A549 (cell line): ENCODE results near the gene PPP6R1.

Experiments
- CBX8 ChIP-seq: fragments of 200-600 bp; sonication (generic); IDR thresholded peaks from 2 replicates; pipeline ENCODE4 v1.6.1; 2016
- CEBPB ChIP-seq, 2 experiments: fragments of >200 bp in 1 of 2; sonication (Bioruptor Twin) in 1 of 2; formaldehyde crosslinking in 1 of 2; IDR thresholded peaks; 2 replicates each; pipeline ENCODE4 v1.6.1; 2012 to 2016
- KDM1A ChIP-seq: fragments of 200-600 bp; sonication (generic); IDR thresholded peaks from 2 replicates; pipeline ENCODE4 v1.6.1; 2016; ENCODE audit warnings: low read depth, mild to moderate bottlenecking
- PHF8 ChIP-seq: fragments of 200-600 bp; sonication (generic); IDR thresholded peaks from 2 replicates; pipeline ENCODE4 v1.6.1; 2016; ENCODE audit warnings: low read depth, mild to moderate bottlenecking, antibody characterized with exemption, moderate library complexity, borderline replicate concordance
- POLR2A ChIP-seq: IDR thresholded peaks from 2 replicates; pipeline ENCODE4 v1.6.1; 2012; ENCODE audit warnings: mild to moderate bottlenecking, low read length
- POLR2AphosphoS2 ChIP-seq: conservative IDR thresholded peaks from 2 replicates; pipeline ENCODE4 v1.6.1; 2012; ENCODE audit warnings: low read length, improper control_type of control experiment, inconsistent platforms
- ZNF302 ChIP-seq: fragments of 250-450 bp; sonication (Bioruptor Pico); IDR thresholded peaks from 2 replicates; pipeline ENCODE4 v1.9.0; 2021; ENCODE audit warnings: inconsistent platforms, mild to moderate bottlenecking, moderate library complexity
- TF ChIP-seq, protein P1 (sequence below): fragments of >200 bp; sonication (Bioruptor Twin); formaldehyde crosslinking; IDR thresholded peaks from 3 replicates; pipeline ENCODE4 v1.5.1; 2016
- TF ChIP-seq, protein P2 (sequence below): fragments of 250-450 bp; sonication (Bioruptor Pico); IDR thresholded peaks from 2 replicates; pipeline ENCODE4 v1.5.0; 2021; ENCODE audit warnings: mild to moderate bottlenecking, moderate library complexity, borderline replicate concordance
- TF ChIP-seq, protein P3 (sequence below): fragments of 150-350 bp; IDR thresholded peaks from 2 replicates; pipeline ENCODE4 v1.6.1; 2014; ENCODE audit warnings: low read depth, mild to moderate bottlenecking, low read length
- TF ChIP-seq, protein P4 (sequence below): fragments of 200-600 bp; sonication (generic); IDR thresholded peaks from 2 replicates; pipeline ENCODE4 v1.6.1; 2016; ENCODE audit warnings: antibody characterized with exemption, mild to moderate bottlenecking, moderate library complexity
- TF ChIP-seq, protein P5 (sequence below): IDR thresholded peaks from 2 replicates; pipeline ENCODE4 v1.6.1; 2012

DNA sequence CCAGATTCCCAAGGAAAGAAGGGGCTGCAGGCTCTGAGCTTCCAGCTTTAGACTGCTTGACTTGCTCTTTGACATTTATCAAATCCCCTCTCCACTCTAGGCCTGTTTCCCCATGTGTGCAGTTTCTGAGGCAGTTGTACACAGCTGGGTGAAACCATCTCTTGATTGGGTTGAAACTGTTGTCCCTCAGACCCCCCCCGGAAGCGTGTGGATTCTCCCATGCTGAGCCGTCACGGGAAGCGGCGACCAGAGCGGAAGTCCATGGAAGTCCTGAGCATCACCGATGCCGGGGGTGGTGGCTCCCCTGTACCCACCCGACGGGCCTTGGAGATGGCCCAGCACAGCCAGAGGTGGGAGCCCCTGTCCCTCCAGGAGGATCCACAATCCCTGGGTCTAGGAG is 44.7 kb upstream of the PPP6R1 start:
- no peak for TF ChIP-seq POLR2A
- no peak for TF ChIP-seq POLR2AphosphoS2
- TF ChIP-seq, protein P1, sequence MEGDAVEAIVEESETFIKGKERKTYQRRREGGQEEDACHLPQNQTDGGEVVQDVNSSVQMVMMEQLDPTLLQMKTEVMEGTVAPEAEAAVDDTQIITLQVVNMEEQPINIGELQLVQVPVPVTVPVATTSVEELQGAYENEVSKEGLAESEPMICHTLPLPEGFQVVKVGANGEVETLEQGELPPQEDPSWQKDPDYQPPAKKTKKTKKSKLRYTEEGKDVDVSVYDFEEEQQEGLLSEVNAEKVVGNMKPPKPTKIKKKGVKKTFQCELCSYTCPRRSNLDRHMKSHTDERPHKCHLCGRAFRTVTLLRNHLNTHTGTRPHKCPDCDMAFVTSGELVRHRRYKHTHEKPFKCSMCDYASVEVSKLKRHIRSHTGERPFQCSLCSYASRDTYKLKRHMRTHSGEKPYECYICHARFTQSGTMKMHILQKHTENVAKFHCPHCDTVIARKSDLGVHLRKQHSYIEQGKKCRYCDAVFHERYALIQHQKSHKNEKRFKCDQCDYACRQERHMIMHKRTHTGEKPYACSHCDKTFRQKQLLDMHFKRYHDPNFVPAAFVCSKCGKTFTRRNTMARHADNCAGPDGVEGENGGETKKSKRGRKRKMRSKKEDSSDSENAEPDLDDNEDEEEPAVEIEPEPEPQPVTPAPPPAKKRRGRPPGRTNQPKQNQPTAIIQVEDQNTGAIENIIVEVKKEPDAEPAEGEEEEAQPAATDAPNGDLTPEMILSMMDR = no peak
- no peak for TF ChIP-seq ZNF302 (CRISPR knock-in tag)
- no peak for TF ChIP-seq CEBPB (IDR thresholded peaks at IDR 0.05)
- TF ChIP-seq, protein P2, sequence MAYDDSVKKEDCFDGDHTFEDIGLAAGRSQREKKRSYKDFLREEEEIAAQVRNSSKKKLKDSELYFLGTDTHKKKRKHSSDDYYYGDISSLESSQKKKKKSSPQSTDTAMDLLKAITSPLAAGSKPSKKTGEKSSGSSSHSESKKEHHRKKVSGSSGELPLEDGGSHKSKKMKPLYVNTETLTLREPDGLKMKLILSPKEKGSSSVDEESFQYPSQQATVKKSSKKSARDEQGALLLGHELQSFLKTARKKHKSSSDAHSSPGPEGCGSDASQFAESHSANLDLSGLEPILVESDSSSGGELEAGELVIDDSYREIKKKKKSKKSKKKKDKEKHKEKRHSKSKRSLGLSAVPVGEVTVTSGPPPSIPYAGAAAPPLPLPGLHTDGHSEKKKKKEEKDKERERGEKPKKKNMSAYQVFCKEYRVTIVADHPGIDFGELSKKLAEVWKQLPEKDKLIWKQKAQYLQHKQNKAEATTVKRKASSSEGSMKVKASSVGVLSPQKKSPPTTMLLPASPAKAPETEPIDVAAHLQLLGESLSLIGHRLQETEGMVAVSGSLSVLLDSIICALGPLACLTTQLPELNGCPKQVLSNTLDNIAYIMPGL (CRISPR knock-in tag) = no peak
- no peak for TF ChIP-seq CBX8
- TF ChIP-seq, protein P3, sequence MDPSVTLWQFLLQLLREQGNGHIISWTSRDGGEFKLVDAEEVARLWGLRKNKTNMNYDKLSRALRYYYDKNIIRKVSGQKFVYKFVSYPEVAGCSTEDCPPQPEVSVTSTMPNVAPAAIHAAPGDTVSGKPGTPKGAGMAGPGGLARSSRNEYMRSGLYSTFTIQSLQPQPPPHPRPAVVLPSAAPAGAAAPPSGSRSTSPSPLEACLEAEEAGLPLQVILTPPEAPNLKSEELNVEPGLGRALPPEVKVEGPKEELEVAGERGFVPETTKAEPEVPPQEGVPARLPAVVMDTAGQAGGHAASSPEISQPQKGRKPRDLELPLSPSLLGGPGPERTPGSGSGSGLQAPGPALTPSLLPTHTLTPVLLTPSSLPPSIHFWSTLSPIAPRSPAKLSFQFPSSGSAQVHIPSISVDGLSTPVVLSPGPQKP = no peak
- no peak for TF ChIP-seq KDM1A
- no peak for TF ChIP-seq PHF8
- TF ChIP-seq, protein P4, sequence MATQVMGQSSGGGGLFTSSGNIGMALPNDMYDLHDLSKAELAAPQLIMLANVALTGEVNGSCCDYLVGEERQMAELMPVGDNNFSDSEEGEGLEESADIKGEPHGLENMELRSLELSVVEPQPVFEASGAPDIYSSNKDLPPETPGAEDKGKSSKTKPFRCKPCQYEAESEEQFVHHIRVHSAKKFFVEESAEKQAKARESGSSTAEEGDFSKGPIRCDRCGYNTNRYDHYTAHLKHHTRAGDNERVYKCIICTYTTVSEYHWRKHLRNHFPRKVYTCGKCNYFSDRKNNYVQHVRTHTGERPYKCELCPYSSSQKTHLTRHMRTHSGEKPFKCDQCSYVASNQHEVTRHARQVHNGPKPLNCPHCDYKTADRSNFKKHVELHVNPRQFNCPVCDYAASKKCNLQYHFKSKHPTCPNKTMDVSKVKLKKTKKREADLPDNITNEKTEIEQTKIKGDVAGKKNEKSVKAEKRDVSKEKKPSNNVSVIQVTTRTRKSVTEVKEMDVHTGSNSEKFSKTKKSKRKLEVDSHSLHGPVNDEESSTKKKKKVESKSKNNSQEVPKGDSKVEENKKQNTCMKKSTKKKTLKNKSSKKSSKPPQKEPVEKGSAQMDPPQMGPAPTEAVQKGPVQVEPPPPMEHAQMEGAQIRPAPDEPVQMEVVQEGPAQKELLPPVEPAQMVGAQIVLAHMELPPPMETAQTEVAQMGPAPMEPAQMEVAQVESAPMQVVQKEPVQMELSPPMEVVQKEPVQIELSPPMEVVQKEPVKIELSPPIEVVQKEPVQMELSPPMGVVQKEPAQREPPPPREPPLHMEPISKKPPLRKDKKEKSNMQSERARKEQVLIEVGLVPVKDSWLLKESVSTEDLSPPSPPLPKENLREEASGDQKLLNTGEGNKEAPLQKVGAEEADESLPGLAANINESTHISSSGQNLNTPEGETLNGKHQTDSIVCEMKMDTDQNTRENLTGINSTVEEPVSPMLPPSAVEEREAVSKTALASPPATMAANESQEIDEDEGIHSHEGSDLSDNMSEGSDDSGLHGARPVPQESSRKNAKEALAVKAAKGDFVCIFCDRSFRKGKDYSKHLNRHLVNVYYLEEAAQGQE = no peak
- TF ChIP-seq, protein P5, sequence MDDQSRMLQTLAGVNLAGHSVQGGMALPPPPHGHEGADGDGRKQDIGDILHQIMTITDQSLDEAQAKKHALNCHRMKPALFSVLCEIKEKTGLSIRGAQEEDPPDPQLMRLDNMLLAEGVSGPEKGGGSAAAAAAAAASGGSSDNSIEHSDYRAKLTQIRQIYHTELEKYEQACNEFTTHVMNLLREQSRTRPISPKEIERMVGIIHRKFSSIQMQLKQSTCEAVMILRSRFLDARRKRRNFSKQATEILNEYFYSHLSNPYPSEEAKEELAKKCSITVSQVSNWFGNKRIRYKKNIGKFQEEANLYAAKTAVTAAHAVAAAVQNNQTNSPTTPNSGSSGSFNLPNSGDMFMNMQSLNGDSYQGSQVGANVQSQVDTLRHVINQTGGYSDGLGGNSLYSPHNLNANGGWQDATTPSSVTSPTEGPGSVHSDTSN = no peak
